Activated T-helper 1 cell treated with anti-CD3 and anti-CD28 coated beads, Interleukin-12 subunit alpha, Interleukin-12 subunit beta, Interleukin-2, Interleukin-4 antibody, amounts not matched to agents 30 ng/mL and 10 ng/mL and 1 ng/mL, durations not matched to agents 14 hours and 24 hours and 36 hours (primary cell): ENCODE results near the gene PIEZO2. TPM values are rescaled to one million over a fixed set of nuclear protein-coding genes. Genes with fewer than 3 reads are reported as not detected.

ENCODE experiments used
- DNase-seq: peaks from one replicate; pipeline ENCODE4 v3.0.0; 2021; ENCODE audit warnings: low spot score
- H3K27ac Mint-ChIP-seq: one replicate; pipeline ENCODE4 v1.8.0; 2021; ENCODE audit warnings: mild to moderate bottlenecking, mixed read lengths
- H3K27me3 Mint-ChIP-seq: one replicate; pipeline ENCODE4 v1.8.0; 2022; ENCODE audit warnings: mild to moderate bottlenecking, moderate library complexity, mixed read lengths; ENCODE audit not compliant: insufficient read depth
- H3K36me3 Mint-ChIP-seq: one replicate; pipeline ENCODE4 v1.8.0; 2021; ENCODE audit warnings: low read depth, mixed read lengths
- H3K4me1 Mint-ChIP-seq: one replicate; pipeline ENCODE4 v1.8.0; 2021; ENCODE audit warnings: low read depth, mixed read lengths
- H3K4me3 Mint-ChIP-seq: one replicate; pipeline ENCODE4 v1.8.0; 2021; ENCODE audit warnings: mild to moderate bottlenecking, moderate library complexity, mixed read lengths
- H3K9me3 Mint-ChIP-seq: one replicate; pipeline ENCODE4 v1.8.0; 2021; ENCODE audit warnings: mixed read lengths
- intact Hi-C: fragments of 100-400 bp; cut with micrococcal nuclease; formaldehyde crosslinking; loops from one replicate; pipeline ENCODE4 v1.15.1; 2024
- total RNA-seq: library from RNA; stranded (reverse); gene quantifications from 2 replicates; pipeline ENCODE4 v1.2.3, GENCODE V29; 2022

Gene PIEZO2
- total RNA-seq, 1 donor from 2014 or later = not detected

DNA sequence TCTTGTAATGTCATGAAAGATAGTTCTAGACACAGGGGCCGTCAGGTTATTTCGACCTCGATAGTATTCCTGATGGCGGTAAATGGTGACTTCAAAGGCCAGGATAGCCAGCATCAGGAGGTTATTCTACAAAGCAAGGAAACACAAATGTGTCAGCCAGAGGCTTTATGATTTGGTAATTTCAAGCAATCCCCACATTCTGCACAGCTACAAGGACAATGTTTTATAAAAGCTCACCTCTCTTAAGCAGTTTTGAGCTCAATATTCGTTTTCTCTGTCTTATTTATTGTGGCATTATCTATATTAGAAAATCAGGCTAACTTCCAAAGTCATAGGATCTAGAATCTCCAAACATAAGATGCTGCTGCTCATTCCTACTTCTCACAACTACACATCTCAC is 388.4 kb downstream of the PIEZO2 start:
- Mint-ChIP-seq H3K9me3 (no peaks in the 10 kb centered on the region), H3K27ac (no peak overlapping the region), H3K4me3 (no peak overlapping the region), H3K4me1 (no peaks in the 10 kb centered on the region), H3K36me3 (no peaks in the 10 kb centered on the region), H3K27me3 (no peaks in the 10 kb centered on the region)
- no peak for DNase-seq
- intact Hi-C loops = loop anchor here (10.0 kb wide), 1 partner anchor 66 kb away; no protein-coding TSS in a partner anchor

DNA sequence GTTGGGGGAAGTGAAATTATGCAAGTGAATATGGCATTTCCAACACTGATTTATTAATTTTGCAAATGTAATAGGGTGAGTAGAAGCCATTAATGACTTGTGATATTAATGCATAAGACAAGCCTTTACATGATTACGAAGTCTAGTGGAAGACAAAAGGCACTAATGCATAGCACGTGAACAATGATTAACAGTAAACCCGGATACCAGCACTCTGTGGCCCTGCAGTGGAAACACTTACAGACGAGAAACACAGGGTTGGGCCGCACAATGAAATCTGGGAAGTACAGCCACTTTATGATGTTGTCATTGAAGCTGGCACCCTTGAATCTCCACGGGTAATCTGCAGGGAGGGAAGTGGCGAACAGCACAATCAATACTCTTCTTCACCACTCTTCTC is 390.1 kb downstream of the PIEZO2 start:
- Mint-ChIP-seq H3K27ac (no peak overlapping the region), H3K36me3 (no peaks in the 10 kb centered on the region), H3K4me1 (no peaks in the 10 kb centered on the region), H3K9me3 (no peaks in the 10 kb centered on the region), H3K4me3 (no peak overlapping the region), H3K27me3 (no peaks in the 10 kb centered on the region)
- no peak for DNase-seq
- intact Hi-C loops = no loop called here

DNA sequence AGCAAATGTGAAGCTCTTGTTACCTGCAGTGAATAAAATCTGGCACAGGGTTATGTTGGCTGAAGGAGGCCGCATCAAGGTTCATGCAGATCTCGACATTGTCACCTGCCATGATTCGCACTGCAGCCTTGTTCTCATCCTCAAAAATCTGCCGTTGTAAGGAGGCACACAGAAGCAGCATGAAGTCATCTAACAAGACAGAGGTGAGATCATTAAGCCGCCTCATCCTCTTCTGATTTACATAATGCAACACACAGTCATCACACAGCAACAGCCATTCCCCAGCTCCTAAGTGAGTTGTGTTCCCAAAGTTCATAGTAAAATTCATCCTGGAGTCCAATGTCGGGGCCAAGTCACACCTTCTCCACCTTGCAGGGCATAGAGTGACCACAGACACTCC is 391.4 kb downstream of the PIEZO2 start:
- intact Hi-C loops = no loop called here
- H3K9me3 Mint-ChIP-seq = no peaks in the 10 kb centered on the region
- H3K4me1 Mint-ChIP-seq = no peaks in the 10 kb centered on the region
- DNase-seq = no peak
- H3K27me3 Mint-ChIP-seq = no peaks in the 10 kb centered on the region
- no peak overlapping the region for H3K4me3 Mint-ChIP-seq
- H3K36me3 Mint-ChIP-seq = no peaks in the 10 kb centered on the region
- no peak overlapping the region for H3K27ac Mint-ChIP-seq

DNA sequence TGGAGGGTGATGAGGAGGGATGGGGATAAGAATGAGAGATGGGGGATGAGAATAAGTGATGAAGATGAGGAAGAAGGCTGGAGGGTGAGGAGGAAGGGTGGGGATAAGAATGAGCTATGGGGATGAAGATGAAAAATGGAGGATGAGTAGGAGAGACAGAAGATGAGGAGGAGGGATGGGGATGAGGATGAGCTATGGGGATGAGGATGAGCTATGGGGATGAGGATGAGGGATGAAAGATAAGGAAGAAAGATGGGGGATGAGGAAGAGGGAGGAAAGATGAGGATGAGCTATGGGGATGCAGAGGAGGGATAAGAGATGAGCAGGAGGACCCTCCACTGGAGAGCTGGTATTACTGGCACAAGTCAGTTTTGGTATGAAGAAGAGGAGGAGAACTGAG is 392.0 kb downstream of the PIEZO2 start:
- no peak overlapping the region for H3K4me3 Mint-ChIP-seq
- no peaks in the 10 kb centered on the region for H3K36me3 Mint-ChIP-seq
- no peak for DNase-seq
- H3K9me3 Mint-ChIP-seq = no peaks in the 10 kb centered on the region
- H3K27ac Mint-ChIP-seq = no peak overlapping the region
- no peaks in the 10 kb centered on the region for H3K4me1 Mint-ChIP-seq
- H3K27me3 Mint-ChIP-seq = no peaks in the 10 kb centered on the region
- intact Hi-C loops = no loop called here

DNA sequence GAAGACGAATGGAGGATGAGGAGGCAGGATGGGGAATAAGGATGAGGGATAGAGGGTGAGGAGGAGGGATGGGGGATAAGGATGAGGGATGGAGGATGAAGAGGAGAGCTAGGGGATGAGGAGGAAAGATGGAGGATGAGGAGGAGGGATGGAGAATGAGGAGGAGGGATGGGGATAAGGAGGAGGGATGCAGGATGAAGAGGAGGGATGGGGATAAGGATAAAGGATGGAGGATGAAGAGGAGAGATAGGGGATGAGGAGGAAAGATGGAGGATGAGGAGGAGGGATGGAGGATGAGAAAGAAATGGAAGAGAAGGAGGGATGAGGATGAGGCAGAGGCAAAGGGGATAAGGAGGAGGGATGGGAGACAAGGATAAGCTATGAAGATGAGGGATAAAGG is 393.5 kb downstream of the PIEZO2 start:
- no peaks in the 10 kb centered on the region for H3K27me3 Mint-ChIP-seq

DNA sequence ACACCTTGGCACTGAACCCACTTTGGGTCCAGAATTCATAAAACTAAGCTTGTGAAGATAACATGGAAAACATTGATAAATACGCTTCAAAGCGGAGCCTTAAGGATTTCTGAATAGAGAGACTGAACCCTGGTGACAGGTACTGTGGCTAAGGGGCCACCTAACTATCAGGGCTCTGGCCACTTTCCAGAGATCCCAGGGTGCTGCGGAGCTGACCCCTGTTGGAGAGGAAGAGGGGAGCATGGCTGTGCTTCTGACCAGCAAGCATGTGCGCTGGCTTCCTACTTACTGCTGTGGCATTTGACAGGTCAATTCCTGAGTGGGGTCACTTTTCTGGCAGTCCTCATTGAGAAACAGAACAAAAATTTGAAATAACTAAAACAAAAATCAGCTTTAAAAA is 395.2 kb downstream of the PIEZO2 start:
- Mint-ChIP-seq H3K27me3 (no peaks in the 10 kb centered on the region), H3K9me3 (no peaks in the 10 kb centered on the region)
- intact Hi-C loops = no loop called here

More for the DNA sequence above, 393.5 kb downstream of the PIEZO2 start:
- DNase-seq = no peak
- Mint-ChIP-seq H3K9me3 (no peaks in the 10 kb centered on the region), H3K36me3 (no peaks in the 10 kb centered on the region), H3K27ac (no peak overlapping the region), H3K4me3 (no peak overlapping the region), H3K4me1 (no peaks in the 10 kb centered on the region)
- intact Hi-C loops = no loop called here

DNA sequence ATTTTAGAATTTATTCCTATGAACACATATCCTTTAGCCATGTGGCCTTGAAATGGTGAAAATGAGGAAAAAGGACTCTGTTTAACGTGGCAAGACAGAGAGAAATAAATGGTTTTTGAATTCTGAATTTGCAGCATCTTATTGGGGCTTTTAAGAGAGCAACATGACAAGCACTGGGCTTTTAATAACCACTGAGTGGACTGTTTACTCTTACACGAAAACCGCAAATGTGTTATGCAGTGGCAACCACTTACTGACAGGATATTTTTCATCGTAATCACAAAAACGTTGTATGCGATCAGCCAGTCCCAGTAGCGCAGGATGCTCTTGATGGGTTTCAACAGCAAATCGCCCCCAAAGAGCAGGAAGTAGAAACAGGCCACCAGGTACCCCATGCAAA is 397.0 kb downstream of the PIEZO2 start:
- Mint-ChIP-seq H3K27me3 (no peaks in the 10 kb centered on the region), H3K9me3 (no peaks in the 10 kb centered on the region), H3K4me1 (no peaks in the 10 kb centered on the region), H3K4me3 (no peak overlapping the region), H3K36me3 (no peaks in the 10 kb centered on the region), H3K27ac (no peak overlapping the region)
- intact Hi-C loops = no loop called here
- DNase-seq = no peak

More for the DNA sequence above, 395.2 kb downstream of the PIEZO2 start:
- Mint-ChIP-seq H3K27ac (no peak overlapping the region), H3K4me3 (no peak overlapping the region), H3K36me3 (no peaks in the 10 kb centered on the region), H3K4me1 (no peaks in the 10 kb centered on the region)
- no peak for DNase-seq

DNA sequence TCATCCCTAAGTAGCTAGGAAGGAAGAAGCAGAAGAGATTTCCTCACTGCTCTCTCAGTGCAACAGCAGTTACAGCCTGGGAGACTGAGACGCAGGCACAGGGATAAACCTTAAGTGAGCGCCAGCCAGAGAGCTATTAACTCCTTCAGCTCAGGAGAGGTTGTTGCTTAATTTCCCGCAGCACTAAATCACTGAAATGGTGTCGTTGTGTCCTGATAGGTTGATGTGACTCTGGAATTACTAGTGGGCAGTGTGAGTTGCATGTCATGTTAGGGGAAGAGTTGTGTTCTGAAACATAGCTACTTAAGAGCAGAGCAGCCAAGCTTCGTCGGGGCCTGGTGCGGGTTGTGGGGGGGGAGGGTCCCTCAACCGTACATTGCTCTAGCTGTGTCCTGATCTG is 397.7 kb downstream of the PIEZO2 start:
- no peak for DNase-seq
- H3K4me3 Mint-ChIP-seq = no peak overlapping the region
- no peaks in the 10 kb centered on the region for H3K4me1 Mint-ChIP-seq
- no peak overlapping the region for H3K27ac Mint-ChIP-seq
- H3K36me3 Mint-ChIP-seq = no peaks in the 10 kb centered on the region
- intact Hi-C loops = no loop called here
- no peaks in the 10 kb centered on the region for H3K27me3 Mint-ChIP-seq
- H3K9me3 Mint-ChIP-seq = no peaks in the 10 kb centered on the region

DNA sequence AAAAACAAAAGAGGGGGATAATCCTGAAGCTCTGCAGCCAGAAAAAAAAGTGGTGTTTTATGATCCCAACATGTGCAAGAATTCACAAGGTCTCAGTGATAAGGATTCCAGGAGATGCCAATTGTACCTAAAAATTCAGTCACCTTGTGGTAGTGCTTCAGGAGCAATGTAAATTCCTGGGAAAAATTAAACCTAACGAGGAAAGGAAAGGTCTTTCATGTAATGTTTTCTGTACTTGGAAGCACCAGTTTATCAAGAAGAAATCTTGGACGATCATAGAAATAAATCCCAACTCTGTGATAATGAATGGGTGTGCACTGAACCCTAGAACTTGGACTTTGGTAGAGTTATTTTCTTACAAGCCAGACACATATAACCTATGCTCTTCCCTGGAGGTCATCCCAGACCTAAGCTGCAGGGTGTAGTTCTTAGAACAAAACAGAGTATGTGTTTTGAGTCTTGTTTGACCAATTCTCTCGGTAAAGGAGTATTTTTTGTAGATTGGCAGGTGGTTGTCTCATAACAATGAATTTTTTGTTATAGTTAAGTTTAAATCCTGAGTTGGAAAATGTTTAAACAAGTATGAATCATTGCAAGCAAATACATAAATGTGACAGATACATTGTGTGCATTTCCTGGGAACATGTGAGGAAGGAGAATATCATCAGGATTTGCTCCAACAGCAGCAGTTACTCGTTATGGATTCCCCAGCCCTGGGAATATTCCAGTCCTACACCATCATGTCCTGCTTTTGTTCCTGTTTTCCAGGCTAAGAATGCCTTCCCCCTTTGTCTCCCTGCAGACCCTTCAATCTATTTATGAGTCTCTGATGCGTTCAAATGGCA is 399.0 kb downstream of the PIEZO2 start:
- no peak overlapping the region for H3K27ac Mint-ChIP-seq
- DNase-seq = no peak
- no peaks in the 10 kb centered on the region for H3K27me3 Mint-ChIP-seq

DNA sequence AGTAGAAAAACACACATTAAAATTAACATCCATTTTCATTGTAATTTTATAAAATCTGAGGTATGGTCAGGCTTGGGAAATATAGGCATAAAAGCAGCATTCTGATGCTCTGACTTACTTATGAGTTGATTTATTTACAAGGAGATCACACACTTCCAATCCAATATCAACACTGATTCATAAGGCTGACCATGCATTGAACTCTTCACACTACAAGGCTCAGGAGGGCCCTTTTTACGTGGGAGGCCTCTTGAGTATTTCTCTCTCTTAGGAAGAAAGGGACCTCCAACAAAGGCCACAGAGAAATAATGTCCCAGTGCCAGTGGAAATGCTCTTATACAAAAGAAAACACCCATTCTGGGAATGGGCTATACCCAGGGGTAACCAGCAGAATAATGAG is 400.7 kb downstream of the PIEZO2 start:
- H3K4me3 Mint-ChIP-seq = no peak overlapping the region
- H3K9me3 Mint-ChIP-seq = no peaks in the 10 kb centered on the region
- H3K36me3 Mint-ChIP-seq = no peaks in the 10 kb centered on the region
- DNase-seq = no peak
- no peaks in the 10 kb centered on the region for H3K27me3 Mint-ChIP-seq
- no peak overlapping the region for H3K27ac Mint-ChIP-seq
- intact Hi-C loops = no loop called here
- no peaks in the 10 kb centered on the region for H3K4me1 Mint-ChIP-seq

More for the DNA sequence above, 399.0 kb downstream of the PIEZO2 start:
- H3K9me3 Mint-ChIP-seq = no peaks in the 10 kb centered on the region
- no peak overlapping the region for H3K4me3 Mint-ChIP-seq
- no peaks in the 10 kb centered on the region for H3K36me3 Mint-ChIP-seq
- H3K4me1 Mint-ChIP-seq = no peaks in the 10 kb centered on the region
- intact Hi-C loops = no loop called here

DNA sequence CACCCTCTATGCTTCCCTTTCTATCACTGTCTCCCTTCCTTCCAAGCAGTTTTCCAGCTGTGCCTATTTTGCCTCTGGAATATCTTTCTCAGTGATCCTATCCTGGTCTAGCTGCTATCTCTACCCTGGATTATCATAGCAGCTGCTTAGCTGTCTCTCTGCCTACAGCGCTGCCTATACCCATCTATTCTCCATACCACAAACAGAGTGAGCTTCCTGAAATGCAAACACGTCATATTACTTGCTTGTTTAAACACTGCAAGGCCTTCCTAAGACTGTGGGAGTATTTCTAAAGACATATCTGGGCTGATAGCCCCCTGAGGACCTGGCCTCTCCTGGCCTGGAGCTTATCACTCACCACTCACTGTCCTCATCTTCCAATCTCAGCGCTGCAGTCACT is 403.4 kb downstream of the PIEZO2 start:
- H3K36me3 Mint-ChIP-seq = no peaks in the 10 kb centered on the region
- intact Hi-C loops = no loop called here
- H3K27ac Mint-ChIP-seq = no peak overlapping the region

DNA sequence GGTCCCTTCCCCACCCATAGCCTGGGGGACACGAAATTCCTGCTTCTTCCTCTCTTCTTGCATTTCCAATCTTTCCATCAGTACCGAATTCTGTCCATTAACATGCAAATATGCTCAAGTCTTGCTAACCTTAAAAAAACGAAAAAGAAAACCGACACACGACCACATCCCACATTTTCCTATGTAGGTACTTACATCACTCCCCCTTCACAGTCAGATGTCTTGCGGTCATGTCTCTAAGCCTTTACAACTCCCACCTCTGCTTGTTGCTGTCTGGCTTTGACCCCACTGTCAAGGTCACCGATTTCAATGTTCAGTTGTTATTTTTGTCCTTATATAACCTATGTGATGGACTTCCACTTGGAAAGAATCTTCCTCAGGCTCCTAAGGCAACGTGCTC is 404.1 kb downstream of the PIEZO2 start:
- DNase-seq = no peak

More for the DNA sequence above, 403.4 kb downstream of the PIEZO2 start:
- Mint-ChIP-seq H3K4me1 (no peaks in the 10 kb centered on the region), H3K27me3 (no peaks in the 10 kb centered on the region), H3K4me3 (no peak overlapping the region), H3K9me3 (no peaks in the 10 kb centered on the region)
- DNase-seq = no peak

DNA sequence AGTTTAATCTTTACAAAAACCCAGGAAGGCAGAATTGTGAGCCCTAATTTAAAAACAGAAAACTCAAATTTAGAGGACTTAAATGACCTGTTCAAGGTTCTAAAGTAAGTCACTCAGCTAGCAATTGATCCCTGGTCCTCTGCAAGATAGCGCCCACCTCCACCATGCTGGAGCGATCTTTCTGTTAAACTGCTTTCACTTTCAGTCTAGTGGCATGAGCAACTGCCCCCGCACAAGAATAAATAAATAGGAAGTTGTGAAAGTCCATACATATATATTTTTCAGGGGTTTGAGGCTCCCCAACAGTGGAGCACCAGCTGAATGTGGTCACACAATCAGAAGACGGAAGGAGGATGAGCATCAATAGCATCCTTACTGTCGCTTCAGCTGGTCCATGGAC is 405.6 kb downstream of the PIEZO2 start:
- intact Hi-C loops = no loop called here
- H3K27me3 Mint-ChIP-seq = peaks cover 2% of the 10 kb centered on the region
- no peaks in the 10 kb centered on the region for H3K36me3 Mint-ChIP-seq

More for the DNA sequence above, 404.1 kb downstream of the PIEZO2 start:
- H3K27ac Mint-ChIP-seq = no peak overlapping the region
- H3K9me3 Mint-ChIP-seq = no peaks in the 10 kb centered on the region
- H3K4me3 Mint-ChIP-seq = no peak overlapping the region
- H3K36me3 Mint-ChIP-seq = no peaks in the 10 kb centered on the region
- H3K27me3 Mint-ChIP-seq = no peaks in the 10 kb centered on the region
- intact Hi-C loops = no loop called here
- H3K4me1 Mint-ChIP-seq = no peaks in the 10 kb centered on the region

DNA sequence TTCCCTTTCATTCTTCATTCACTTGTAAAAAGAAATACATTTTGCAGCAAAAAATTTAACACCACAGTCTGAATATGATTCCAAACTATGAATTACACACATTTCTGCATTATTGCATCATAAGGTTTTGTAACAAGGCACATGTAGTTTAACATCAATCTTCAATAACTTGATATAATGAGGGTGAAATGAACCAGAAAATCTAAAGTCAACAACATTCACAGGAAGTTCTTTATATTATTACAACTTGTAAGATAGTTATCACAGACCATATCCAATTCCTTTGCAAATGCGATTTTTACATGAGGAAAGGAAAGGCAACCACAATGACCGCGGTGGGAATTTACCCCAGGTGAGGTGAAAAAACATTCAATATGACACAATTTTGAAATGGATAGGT is 410.2 kb downstream of the PIEZO2 start:
- Mint-ChIP-seq H3K4me1 (no peaks in the 10 kb centered on the region), H3K9me3 (no peaks in the 10 kb centered on the region), H3K4me3 (no peak overlapping the region), H3K27ac (no peak overlapping the region), H3K27me3 (peaks cover 3% of the 10 kb centered on the region), H3K36me3 (no peaks in the 10 kb centered on the region)
- intact Hi-C loops = no loop called here
- no peak for DNase-seq

More for the DNA sequence above, 405.6 kb downstream of the PIEZO2 start:
- H3K9me3 Mint-ChIP-seq = no peaks in the 10 kb centered on the region
- H3K27ac Mint-ChIP-seq = no peak overlapping the region
- H3K4me3 Mint-ChIP-seq = no peak overlapping the region
- DNase-seq = no peak
- H3K4me1 Mint-ChIP-seq = no peaks in the 10 kb centered on the region
